ENCODE results near the gene SLC7A1. TPM values are rescaled to one million over a fixed set of nuclear protein-coding genes. Genes with fewer than 3 reads are reported as not detected.

SLC7A1 gene
- total and polyA plus RNA-seq, 2 donors (not counting 3 experiments of a cell fraction or from before 2014, with no cell fraction given) = 21.0 to 79.3 TPM

DNA sequence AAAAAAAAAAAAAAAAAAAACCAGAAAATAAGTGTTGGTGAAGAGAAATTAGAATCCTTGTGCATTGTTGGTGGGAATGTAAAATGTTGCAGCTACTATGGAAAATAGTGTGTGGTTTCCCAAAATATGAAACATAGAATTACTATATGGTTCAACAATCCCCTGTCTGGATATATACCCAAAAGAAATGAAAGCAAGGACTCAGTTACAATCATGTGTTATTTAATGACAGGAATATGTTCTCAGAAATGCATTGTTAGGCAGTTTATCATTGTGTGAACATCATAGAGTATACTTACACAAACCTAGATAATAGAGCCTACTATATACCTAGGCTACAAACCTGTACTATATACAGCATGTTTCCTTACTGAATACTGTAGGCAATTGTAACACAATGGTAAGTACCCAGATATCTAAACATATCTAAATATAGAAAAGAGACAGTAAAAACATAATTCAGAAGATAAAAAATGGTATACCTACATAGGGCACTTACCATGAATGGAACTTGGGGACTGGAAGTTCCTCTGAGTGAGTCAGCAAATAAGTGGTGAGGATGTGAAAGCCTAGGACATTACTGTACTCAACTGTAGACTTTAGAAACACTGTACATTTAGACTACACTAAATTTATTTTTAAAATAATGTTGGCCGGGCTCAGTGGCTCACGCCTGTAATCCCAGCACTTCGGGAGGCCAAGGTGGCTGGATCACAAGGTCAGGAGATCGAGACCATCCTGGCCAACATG lies 25.7 kb upstream of the SLC7A1 start:
- Histone ChIP-seq H3K36me3 (ENCODE audit: control insufficient read depth in 2 of 2, extremely low read depth in 1 of 2, insufficient read depth in 2 of 2, low read length in 2 of 2) (no peaks in the 10 kb centered on the region), H3K9ac (replicated peaks; ENCODE audit: extremely low read depth, insufficient read depth, low read length) (no peak overlapping the region), H3K27me3 (ENCODE audit: control insufficient read depth in 2 of 2, insufficient read depth in 2 of 2, low read length in 2 of 2) (peaks cover 3 to 5% of the 10 kb centered on the region in 2 experiments), H3K9me1 (replicated peaks; ENCODE audit: control insufficient read depth, extremely low read depth, insufficient read depth, low read length) (no peaks in the 10 kb centered on the region), H3K79me2 (ENCODE audit: control insufficient read depth, insufficient read depth, low read length) (no peaks in the 10 kb centered on the region), H3K9me3 (replicated peaks; ENCODE audit: control insufficient read depth, insufficient read depth, low read length) (no peaks in the 10 kb centered on the region), H3K4me3 (replicated peaks in 1 of 3; ENCODE audit: insufficient read depth in 1 of 3, low read depth in 1 of 3, low read length in 3 of 3) (no peak overlapping the region), H2AFZ (ENCODE audit: low read depth, low read length) (no peak overlapping the region), H4K20me1 (replicated peaks; ENCODE audit: control insufficient read depth, extremely low read depth, insufficient read depth, low read length) (no peaks in the 10 kb centered on the region), H3K4me2 (ENCODE audit: insufficient read depth, low read length) (no peak overlapping the region), H3K27ac (ENCODE audit: insufficient read depth, low read depth, low read length) (no peak overlapping the region), H3K4me1 (ENCODE audit: control insufficient read depth, extremely low read depth, insufficient read depth, low read length) (no peaks in the 10 kb centered on the region)
- no TSS peak for BruUV-seq (replicated peaks)
- FAIRE-seq = no peak
- TF ChIP-seq EZH2 (IDR thresholded peaks at IDR 0.05; ENCODE audit: borderline replicate concordance, low read depth, low read length, severe bottlenecking) (no peak), JUN (IDR thresholded peaks at IDR 0.05; ENCODE audit: borderline replicate concordance, insufficient read depth, insufficient read length, low read depth) (no peak), FOS (IDR thresholded peaks at IDR 0.05; ENCODE audit: borderline replicate concordance, insufficient read depth, low read length) (no peak), POLR2AphosphoS5 (IDR thresholded peaks at IDR 0.05; ENCODE audit: insufficient read depth, low read depth, low read length) (no peak), GATA2 (IDR thresholded peaks at IDR 0.05; ENCODE audit: insufficient read depth, insufficient read length, low read depth, low read length) (no peak), MYC (IDR thresholded peaks at IDR 0.05; ENCODE audit: low read depth, low read length) (no peak), POLR2A (IDR thresholded peaks at IDR 0.05; ENCODE audit: low read depth, low read length) (no peak)
- TF ChIP-seq, protein P1, sequence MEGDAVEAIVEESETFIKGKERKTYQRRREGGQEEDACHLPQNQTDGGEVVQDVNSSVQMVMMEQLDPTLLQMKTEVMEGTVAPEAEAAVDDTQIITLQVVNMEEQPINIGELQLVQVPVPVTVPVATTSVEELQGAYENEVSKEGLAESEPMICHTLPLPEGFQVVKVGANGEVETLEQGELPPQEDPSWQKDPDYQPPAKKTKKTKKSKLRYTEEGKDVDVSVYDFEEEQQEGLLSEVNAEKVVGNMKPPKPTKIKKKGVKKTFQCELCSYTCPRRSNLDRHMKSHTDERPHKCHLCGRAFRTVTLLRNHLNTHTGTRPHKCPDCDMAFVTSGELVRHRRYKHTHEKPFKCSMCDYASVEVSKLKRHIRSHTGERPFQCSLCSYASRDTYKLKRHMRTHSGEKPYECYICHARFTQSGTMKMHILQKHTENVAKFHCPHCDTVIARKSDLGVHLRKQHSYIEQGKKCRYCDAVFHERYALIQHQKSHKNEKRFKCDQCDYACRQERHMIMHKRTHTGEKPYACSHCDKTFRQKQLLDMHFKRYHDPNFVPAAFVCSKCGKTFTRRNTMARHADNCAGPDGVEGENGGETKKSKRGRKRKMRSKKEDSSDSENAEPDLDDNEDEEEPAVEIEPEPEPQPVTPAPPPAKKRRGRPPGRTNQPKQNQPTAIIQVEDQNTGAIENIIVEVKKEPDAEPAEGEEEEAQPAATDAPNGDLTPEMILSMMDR (IDR thresholded peaks at IDR 0.05; ENCODE audit: extremely low read depth in 1 of 2, insufficient read depth in 1 of 2, low read depth in 1 of 2, low read length in 2 of 2) = no peak
- TF ChIP-seq, protein P2, sequence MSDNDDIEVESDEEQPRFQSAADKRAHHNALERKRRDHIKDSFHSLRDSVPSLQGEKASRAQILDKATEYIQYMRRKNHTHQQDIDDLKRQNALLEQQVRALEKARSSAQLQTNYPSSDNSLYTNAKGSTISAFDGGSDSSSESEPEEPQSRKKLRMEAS (IDR thresholded peaks at IDR 0.05; ENCODE audit: insufficient read depth, insufficient read length) = no peak
- CTCF ChIA-PET = no interaction called here
- intact Hi-C loops (cut with micrococcal nuclease) (no loop called here), dilution Hi-C loops (cut with MboI; ENCODE audit: extremely low pct_ligation_motif_present, low sequenced_read_pairs) (no loop called here)
- POLR2A ChIA-PET = no interaction called here
- DNase-seq (ENCODE audit: low read depth, low spot score) = no peak

All from endothelial cell of umbilical vein (primary cell).